Measurements from ENCODE around the gene IL1RAPL2.

The IL1RAPL2 gene

GRCh38 chrX:104647084-104647483 is 81.1 kb downstream of the IL1RAPL2 start (continued):
- TF ChIP-seq, protein P1, sequence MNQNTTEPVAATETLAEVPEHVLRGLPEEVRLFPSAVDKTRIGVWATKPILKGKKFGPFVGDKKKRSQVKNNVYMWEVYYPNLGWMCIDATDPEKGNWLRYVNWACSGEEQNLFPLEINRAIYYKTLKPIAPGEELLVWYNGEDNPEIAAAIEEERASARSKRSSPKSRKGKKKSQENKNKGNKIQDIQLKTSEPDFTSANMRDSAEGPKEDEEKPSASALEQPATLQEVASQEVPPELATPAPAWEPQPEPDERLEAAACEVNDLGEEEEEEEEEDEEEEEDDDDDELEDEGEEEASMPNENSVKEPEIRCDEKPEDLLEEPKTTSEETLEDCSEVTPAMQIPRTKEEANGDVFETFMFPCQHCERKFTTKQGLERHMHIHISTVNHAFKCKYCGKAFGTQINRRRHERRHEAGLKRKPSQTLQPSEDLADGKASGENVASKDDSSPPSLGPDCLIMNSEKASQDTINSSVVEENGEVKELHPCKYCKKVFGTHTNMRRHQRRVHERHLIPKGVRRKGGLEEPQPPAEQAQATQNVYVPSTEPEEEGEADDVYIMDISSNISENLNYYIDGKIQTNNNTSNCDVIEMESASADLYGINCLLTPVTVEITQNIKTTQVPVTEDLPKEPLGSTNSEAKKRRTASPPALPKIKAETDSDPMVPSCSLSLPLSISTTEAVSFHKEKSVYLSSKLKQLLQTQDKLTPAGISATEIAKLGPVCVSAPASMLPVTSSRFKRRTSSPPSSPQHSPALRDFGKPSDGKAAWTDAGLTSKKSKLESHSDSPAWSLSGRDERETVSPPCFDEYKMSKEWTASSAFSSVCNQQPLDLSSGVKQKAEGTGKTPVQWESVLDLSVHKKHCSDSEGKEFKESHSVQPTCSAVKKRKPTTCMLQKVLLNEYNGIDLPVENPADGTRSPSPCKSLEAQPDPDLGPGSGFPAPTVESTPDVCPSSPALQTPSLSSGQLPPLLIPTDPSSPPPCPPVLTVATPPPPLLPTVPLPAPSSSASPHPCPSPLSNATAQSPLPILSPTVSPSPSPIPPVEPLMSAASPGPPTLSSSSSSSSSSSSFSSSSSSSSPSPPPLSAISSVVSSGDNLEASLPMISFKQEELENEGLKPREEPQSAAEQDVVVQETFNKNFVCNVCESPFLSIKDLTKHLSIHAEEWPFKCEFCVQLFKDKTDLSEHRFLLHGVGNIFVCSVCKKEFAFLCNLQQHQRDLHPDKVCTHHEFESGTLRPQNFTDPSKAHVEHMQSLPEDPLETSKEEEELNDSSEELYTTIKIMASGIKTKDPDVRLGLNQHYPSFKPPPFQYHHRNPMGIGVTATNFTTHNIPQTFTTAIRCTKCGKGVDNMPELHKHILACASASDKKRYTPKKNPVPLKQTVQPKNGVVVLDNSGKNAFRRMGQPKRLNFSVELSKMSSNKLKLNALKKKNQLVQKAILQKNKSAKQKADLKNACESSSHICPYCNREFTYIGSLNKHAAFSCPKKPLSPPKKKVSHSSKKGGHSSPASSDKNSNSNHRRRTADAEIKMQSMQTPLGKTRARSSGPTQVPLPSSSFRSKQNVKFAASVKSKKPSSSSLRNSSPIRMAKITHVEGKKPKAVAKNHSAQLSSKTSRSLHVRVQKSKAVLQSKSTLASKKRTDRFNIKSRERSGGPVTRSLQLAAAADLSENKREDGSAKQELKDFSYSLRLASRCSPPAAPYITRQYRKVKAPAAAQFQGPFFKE (tag by site-specific recombination; IDR thresholded peaks at IDR 0.05; ENCODE audit: borderline replicate concordance), result no peak
- no peak for TF ChIP-seq ZFP41 (tag by site-specific recombination; IDR thresholded peaks at IDR 0.05; ENCODE audit: borderline replicate concordance)
- TF ChIP-seq ZNF214 (tag by site-specific recombination; IDR thresholded peaks at IDR 0.05; ENCODE audit: borderline replicate concordance), result no peak
- no peak for TF ChIP-seq ZNF548 (tag by site-specific recombination; IDR thresholded peaks at IDR 0.05)
- no peak for TF ChIP-seq TCF7L2 (IDR thresholded peaks at IDR 0.05; ENCODE audit: borderline replicate concordance, low read depth, low read length)
- no peak for TF ChIP-seq OVOL3 (tag by site-specific recombination; IDR thresholded peaks at IDR 0.05)
- TF ChIP-seq ZNF335 (tag by site-specific recombination; conservative IDR thresholded peaks at IDR 0.05), result no peak
- no peak for TF ChIP-seq MYNN (tag by site-specific recombination; IDR thresholded peaks at IDR 0.05; ENCODE audit: borderline replicate concordance)
- no peak for TF ChIP-seq ZXDB (tag by site-specific recombination; IDR thresholded peaks at IDR 0.05)
- TF ChIP-seq ZNF624 (tag by site-specific recombination; IDR thresholded peaks at IDR 0.05), result no peak

- H3K36me3 ChIP-seq (ENCODE audit: control insufficient read depth in 2 of 2, insufficient read depth in 1 of 2, low read length in 2 of 2), result no peaks in the 10 kb centered on the region
- H3K9me3 ChIP-seq (ENCODE audit: control insufficient read depth, insufficient read depth, low read depth, low read length), result no peaks in the 10 kb centered on the region
- no peak overlapping the region for H3K4me3 ChIP-seq (ENCODE audit: low read depth, low read length)
- TF ChIP-seq, protein P2, sequence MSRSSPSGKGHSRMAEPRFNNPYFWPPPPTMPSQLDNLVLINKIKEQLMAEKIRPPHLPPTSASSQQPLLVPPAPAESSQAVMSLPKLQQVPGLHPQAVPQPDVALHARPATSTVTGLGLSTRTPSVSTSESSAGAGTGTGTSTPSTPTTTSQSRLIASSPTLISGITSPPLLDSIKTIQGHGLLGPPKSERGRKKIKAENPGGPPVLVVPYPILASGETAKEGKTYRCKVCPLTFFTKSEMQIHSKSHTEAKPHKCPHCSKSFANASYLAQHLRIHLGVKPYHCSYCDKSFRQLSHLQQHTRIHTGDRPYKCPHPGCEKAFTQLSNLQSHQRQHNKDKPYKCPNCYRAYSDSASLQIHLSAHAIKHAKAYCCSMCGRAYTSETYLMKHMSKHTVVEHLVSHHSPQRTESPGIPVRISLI (tag by site-specific recombination; IDR thresholded peaks at IDR 0.05), result no peak
- TF ChIP-seq ZNF658 (tag by site-specific recombination; IDR thresholded peaks at IDR 0.05), result no peak
- TF ChIP-seq GLI2 (tag by site-specific recombination; IDR thresholded peaks at IDR 0.05; ENCODE audit: borderline replicate concordance, low read depth), result no peak
- TF ChIP-seq PRDM4 (tag by site-specific recombination; IDR thresholded peaks at IDR 0.05), result no peak
- CTCF ChIA-PET, result interaction anchor here (0.6 to 0.7 kb wide), 2 partner anchors 9 to 833 kb away, joined by 3 read pairs; no protein-coding TSS in a partner anchor
- H3K27ac ChIP-seq (ENCODE audit: extremely low read depth, low read depth, low read length), result no peak overlapping the region
- POLR2A ChIA-PET, result no interaction called here
- H3K4me1 ChIP-seq (ENCODE audit: control insufficient read depth, insufficient read depth, low read length), result no peaks in the 10 kb centered on the region
Observed at GRCh38 chrX:104659005-104659744, 93.2 kb downstream of the IL1RAPL2 start.

Data from HEK293 (cell line).